ENCODE data around the gene ZFAND6. TPM values are rescaled to one million over a fixed set of nuclear protein-coding genes. Genes with fewer than 3 reads are reported as not detected.

The ZFAND6 gene
- total RNA-seq, 1 donor = 109 TPM

DNA sequence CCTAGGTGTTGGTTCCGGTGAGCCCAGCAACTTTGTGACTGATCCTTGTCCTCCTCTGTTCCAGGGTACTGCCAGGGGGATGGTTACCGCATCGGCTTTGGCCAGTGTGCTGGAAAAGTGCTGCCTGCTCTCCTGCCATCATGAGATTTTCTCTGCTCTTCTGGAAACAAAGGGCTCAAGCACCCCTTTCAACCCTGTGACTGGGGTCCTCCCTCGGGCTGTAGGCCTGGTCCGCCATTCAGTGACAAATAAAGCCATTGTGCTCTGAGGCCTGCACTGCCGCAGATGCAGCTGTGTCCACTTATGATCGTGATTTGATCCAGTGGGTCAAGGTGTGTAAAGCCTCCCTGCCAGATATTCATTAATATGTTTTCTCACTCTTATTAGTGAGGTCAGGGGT lies 126.6 kb downstream of the ZFAND6 start:
- Histone ChIP-seq H3K9me3 (ENCODE audit: low read depth, low read length) (no peaks in the 10 kb centered on the region), H3K79me2 (ENCODE audit: insufficient read depth, low read length) (no peaks in the 10 kb centered on the region), H3K36me3 (ENCODE audit: insufficient read depth, low read length) (peaks cover 38% of the 10 kb centered on the region), H3K4me2 (ENCODE audit: insufficient read depth, low read length) (no peak overlapping the region), H3K27ac (ENCODE audit: low read depth, low read length) (no peak overlapping the region), H3K4me1 (ENCODE audit: insufficient read depth, low read length) (peaks cover 8% of the 10 kb centered on the region), H3K4me3 (ENCODE audit: insufficient read depth, low read length) (no peak overlapping the region), H2AFZ (ENCODE audit: low read length) (no peak overlapping the region), H4K20me1 (ENCODE audit: insufficient read depth, low read length) (no peaks in the 10 kb centered on the region), H3K27me3 (ENCODE audit: insufficient read depth, low read length) (no peaks in the 10 kb centered on the region)
- TF ChIP-seq, protein P1, sequence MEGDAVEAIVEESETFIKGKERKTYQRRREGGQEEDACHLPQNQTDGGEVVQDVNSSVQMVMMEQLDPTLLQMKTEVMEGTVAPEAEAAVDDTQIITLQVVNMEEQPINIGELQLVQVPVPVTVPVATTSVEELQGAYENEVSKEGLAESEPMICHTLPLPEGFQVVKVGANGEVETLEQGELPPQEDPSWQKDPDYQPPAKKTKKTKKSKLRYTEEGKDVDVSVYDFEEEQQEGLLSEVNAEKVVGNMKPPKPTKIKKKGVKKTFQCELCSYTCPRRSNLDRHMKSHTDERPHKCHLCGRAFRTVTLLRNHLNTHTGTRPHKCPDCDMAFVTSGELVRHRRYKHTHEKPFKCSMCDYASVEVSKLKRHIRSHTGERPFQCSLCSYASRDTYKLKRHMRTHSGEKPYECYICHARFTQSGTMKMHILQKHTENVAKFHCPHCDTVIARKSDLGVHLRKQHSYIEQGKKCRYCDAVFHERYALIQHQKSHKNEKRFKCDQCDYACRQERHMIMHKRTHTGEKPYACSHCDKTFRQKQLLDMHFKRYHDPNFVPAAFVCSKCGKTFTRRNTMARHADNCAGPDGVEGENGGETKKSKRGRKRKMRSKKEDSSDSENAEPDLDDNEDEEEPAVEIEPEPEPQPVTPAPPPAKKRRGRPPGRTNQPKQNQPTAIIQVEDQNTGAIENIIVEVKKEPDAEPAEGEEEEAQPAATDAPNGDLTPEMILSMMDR (IDR thresholded peaks at IDR 0.05; ENCODE audit: extremely low read depth, low read depth, low read length) = no peak
- DNase-seq (ENCODE audit: insufficient read length, low spot score, missing footprints) = no peak

DNA sequence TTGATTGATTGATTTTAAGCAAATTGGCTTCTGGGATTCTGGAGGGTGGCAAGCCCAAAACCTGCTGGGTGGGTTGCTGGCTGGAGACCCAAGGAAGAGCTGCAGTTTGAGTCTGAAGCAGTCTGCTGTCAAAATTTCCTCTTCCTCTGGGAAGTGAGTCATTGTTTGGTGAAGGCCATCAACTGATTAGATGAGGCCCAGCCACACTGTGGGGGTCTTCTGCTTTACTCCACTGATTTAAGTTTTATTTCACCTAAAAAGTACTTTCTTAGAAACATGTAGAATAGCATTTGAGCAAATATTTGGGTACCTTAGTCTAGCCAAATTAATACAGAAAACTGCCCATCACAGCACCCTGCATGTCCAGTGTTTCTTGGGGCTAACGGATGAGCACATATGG lies 127.1 kb downstream of the ZFAND6 start:
- H3K27ac ChIP-seq (ENCODE audit: low read depth, low read length) = no peak overlapping the region
- TF ChIP-seq, protein P1 (IDR thresholded peaks at IDR 0.05; ENCODE audit: extremely low read depth, low read depth, low read length) = no peak

More for the DNA sequence above, 127.1 kb downstream of the ZFAND6 start:
- Histone ChIP-seq H3K27me3 (ENCODE audit: insufficient read depth, low read length) (no peaks in the 10 kb centered on the region), H3K4me3 (ENCODE audit: insufficient read depth, low read length) (no peak overlapping the region), H3K79me2 (ENCODE audit: insufficient read depth, low read length) (no peaks in the 10 kb centered on the region), H3K4me2 (ENCODE audit: insufficient read depth, low read length) (no peak overlapping the region), H3K9me3 (ENCODE audit: low read depth, low read length) (no peaks in the 10 kb centered on the region), H3K4me1 (ENCODE audit: insufficient read depth, low read length) (peaks cover 8% of the 10 kb centered on the region), H2AFZ (ENCODE audit: low read length) (no peak overlapping the region), H4K20me1 (ENCODE audit: insufficient read depth, low read length) (no peaks in the 10 kb centered on the region), H3K36me3 (ENCODE audit: insufficient read depth, low read length) (peaks cover 32% of the 10 kb centered on the region)
- no peak for DNase-seq (ENCODE audit: insufficient read length, low spot score, missing footprints)

Small RNA genes within 50 kb of the gene (small RNA-seq; reads per million reads assigned to genes)
- gene RF00017 = not detected

Other genes with a start within 250 kb of the ZFAND6 start
- 15.6 and 17.0 TPM in 2 replicates for gene MTHFS, start 162.7 kb upstream of the ZFAND6 start, total RNA-seq
- 0.29 TPM in 1 of 2 replicates, not detected in the other for gene BCL2A1, start 88.5 kb upstream of the ZFAND6 start, total RNA-seq
- gene FAH, start 93.3 kb downstream of the ZFAND6 start, total RNA-seq = 17.7 and 21.2 TPM in 2 replicates
- not detected in 2 replicates for gene CTXND1, start 192.5 kb downstream of the ZFAND6 start, total RNA-seq